ENCODE data around the gene C20orf173.

C20orf173 gene

GRCh38 chr20:35506179-35506578 lies 23.3 kb downstream of the C20orf173 start:
- no peak for DNase-seq

- no peak for DNase-seq
Measured at GRCh38 chr20:35504751-35505150, 24.7 kb downstream of the C20orf173 start.

- DNase-seq = no peak
Measured at GRCh38 chr20:35503841-35504561, 25.5 kb downstream of the C20orf173 start.

- no peak for DNase-seq
Measured at GRCh38 chr20:35503281-35503680, 26.2 kb downstream of the C20orf173 start.

GRCh38 chr20:35502352-35502751 lies 27.1 kb downstream of the C20orf173 start:
- no peak for DNase-seq

- no peak for DNase-seq
Measured at GRCh38 chr20:35499271-35499670, 30.2 kb downstream of the C20orf173 start.

GRCh38 chr20:35497780-35498189 lies 31.7 kb downstream of the C20orf173 start:
- DNase-seq = no peak

- DNase-seq = no peak
Measured at GRCh38 chr20:35497320-35497719, 32.1 kb downstream of the C20orf173 start.

- no peak for DNase-seq
Measured at GRCh38 chr20:35496481-35496880, 33.0 kb downstream of the C20orf173 start.

GRCh38 chr20:35492352-35492751 lies 37.1 kb downstream of the C20orf173 start:
- DNase-seq = no peak

- DNase-seq = no peak
Measured at GRCh38 chr20:35491823-35492222, 37.6 kb downstream of the C20orf173 start.

- DNase-seq = no peak
Measured at GRCh38 chr20:35490736-35491181, 38.7 kb downstream of the C20orf173 start.

- no peak for DNase-seq
Measured at GRCh38 chr20:35489717-35490116, 39.7 kb downstream of the C20orf173 start.

GRCh38 chr20:35487479-35487878 lies 42.0 kb downstream of the C20orf173 start:
- DNase-seq = no peak

GRCh38 chr20:35479798-35480197 lies 49.7 kb downstream of the C20orf173 start:
- no peak for DNase-seq

GRCh38 chr20:35478804-35479472 lies 50.5 kb downstream of the C20orf173 start:
- no peak for DNase-seq
